PC-9 (cell line): ENCODE measurements around the gene TBX10.

Experiments
- EZH2 ChIP-seq: fragments of 200-600 bp; sonication (generic); IDR thresholded peaks from 2 replicates; pipeline ENCODE4 v1.8.0; 2017; ENCODE audit warnings: antibody characterized with exemption, low read depth
- TF ChIP-seq, protein P1 (sequence below): fragments of 200-600 bp; sonication (generic); conservative IDR thresholded peaks from 2 replicates; pipeline ENCODE4 v1.6.1; 2017; ENCODE audit warnings: mixed run types, antibody characterized with exemption, mild to moderate bottlenecking, moderate library complexity

DNA sequence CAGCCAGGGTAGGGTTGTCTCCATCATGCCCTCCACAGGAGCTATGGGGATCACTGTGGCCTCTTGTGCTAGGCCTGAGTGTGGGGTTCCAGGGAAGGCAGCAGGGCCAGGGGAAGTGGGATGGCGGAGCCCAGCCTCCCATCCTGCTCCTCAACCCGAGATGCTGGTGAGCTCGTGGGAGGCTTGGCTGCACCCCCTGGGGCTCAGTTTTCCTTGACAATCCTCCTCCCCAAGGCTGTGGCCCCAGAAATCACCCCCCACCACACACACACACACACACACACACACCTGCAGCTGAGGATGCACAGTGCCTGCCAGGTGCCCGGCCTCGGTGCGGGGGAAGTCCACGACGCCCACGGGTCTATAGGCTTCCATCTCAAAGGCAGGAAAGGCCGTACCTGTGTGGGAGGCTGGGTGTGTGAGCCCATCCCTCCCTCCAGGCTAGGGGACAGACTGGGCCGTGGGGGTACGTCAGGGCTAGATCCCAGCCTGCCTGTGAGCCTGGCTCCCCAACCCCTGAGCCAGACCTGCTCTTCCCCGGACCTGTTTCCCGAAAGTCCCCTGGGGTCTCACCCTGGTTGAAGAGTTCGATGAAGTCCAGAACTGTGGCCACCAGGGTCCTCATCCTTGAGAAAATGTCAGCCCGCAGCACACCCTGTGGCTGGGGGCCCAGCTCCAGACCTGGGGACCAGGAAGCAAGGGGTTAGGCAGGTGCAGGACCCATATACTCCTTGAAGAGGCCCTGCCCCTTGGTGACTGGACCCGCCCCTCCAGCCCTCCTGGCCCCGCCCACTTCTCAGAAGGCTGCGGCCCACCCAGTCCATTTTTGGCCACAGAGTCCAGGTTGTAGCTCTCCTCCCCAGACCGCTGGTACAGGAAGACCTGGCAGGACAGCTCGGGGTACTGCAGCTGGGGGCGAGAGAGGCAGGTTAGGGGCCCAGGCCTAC lies 5.2 kb upstream of the TBX10 start:
- TF ChIP-seq, protein P1, sequence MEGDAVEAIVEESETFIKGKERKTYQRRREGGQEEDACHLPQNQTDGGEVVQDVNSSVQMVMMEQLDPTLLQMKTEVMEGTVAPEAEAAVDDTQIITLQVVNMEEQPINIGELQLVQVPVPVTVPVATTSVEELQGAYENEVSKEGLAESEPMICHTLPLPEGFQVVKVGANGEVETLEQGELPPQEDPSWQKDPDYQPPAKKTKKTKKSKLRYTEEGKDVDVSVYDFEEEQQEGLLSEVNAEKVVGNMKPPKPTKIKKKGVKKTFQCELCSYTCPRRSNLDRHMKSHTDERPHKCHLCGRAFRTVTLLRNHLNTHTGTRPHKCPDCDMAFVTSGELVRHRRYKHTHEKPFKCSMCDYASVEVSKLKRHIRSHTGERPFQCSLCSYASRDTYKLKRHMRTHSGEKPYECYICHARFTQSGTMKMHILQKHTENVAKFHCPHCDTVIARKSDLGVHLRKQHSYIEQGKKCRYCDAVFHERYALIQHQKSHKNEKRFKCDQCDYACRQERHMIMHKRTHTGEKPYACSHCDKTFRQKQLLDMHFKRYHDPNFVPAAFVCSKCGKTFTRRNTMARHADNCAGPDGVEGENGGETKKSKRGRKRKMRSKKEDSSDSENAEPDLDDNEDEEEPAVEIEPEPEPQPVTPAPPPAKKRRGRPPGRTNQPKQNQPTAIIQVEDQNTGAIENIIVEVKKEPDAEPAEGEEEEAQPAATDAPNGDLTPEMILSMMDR: no peak
- TF ChIP-seq EZH2: no peak
